ENCODE results near the gene CRHR1. TPM values are rescaled to one million over a fixed set of nuclear protein-coding genes. Genes with fewer than 3 reads are reported as not detected.
"Not testable (repeated sequence)": the region's sequence is repeated elsewhere in the genome, so short reads cannot be mapped to it uniquely, and the experiment has no call there.

Gene CRHR1
- 0.05 and 0.10 TPM in 2 replicates for total RNA-seq (2014; rRNA removed; shearing (Covaris generic))

DNA sequence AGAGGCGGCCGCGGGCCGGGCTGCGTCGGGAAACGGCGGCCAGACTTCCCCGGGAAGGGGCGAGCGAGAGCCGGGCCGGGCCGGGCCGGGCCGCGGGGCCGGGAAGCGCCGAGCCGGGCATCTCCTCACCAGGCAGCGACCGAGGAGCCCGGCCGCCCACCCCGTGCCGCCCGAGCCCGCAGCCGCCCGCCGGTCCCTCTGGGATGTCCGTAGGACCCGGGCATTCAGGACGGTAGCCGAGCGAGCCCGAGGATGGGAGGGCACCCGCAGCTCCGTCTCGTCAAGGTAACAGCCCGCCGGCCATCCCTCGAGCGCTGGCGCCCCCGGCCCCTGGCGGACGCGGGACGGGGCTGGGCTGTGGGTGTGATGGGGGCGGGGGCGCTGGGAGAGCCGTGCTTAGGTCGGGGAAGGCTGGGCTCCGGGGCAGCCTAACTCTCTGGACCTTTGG is at the start of gene CRHR1:
Gene CRHR1, plus strand, starts transcription at position 28 of the 448 bp plus-strand sequence. Its CDS starts 225 bp downstream, at position 253.
- no peak for DNase-seq (ENCODE audit: low spot score)

DNA sequence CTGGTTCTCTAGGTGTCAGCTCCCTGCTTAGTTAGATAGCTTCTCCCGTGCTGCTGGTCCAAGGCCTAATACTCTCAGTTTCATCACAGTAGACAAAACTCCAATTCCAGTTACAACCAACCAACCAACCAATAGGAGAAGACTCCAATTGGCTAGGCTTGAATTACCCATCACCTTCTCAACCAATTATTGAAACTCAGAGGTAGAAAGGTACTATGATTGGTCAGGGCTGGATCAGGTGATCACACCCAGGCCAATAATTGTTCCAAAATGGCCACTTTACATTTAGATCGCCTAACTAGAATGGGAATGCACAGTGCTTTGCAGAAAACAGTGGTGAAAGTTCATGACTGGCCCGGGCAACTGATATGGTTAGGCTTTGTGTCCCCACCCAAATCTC is 49.5 kb upstream of the CRHR1 start:
- no peak for DNase-seq (ENCODE audit: low spot score)

DNA sequence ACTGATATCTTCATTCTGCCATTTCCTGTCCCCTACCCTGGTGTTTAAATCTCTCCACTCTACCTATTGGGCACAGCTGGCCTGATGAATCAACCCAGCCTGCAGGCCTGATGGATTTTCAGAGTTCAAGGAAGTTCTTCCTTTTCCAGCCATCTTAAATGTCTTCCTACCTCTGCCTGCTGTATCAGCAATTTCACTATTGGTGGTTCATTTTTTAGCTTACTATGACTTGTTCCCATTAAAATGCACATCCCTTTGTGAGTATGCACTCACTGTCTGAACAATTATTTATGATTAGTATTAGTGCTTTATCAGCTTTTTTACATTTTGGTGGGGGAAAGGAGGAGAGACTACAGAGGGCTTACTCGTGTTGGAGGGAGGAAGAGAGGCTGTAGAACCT is 48.6 kb upstream of the CRHR1 start:
- DNase-seq (ENCODE audit: low spot score): no peak

DNA sequence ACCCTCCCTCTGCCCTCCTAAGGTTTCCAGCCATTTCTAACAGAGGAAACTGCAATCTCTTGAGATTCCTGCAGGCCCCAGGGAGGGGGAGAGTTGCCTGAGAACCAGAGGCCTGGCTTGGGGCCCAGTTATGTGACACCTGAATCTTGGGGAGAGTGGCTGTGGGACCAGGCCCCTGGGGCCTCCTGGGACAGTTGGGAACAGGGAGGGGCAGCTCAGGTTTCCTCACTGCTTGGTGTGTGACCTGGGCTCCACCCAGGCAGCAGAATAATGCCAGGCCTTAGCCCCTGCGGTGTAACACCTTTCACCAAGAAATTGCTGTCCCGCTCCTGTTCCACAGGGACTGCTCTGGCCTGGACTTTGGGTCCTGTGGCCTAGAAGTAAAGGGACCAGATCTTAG is 44.3 kb upstream of the CRHR1 start:
- no peak for DNase-seq (ENCODE audit: low spot score)

DNA sequence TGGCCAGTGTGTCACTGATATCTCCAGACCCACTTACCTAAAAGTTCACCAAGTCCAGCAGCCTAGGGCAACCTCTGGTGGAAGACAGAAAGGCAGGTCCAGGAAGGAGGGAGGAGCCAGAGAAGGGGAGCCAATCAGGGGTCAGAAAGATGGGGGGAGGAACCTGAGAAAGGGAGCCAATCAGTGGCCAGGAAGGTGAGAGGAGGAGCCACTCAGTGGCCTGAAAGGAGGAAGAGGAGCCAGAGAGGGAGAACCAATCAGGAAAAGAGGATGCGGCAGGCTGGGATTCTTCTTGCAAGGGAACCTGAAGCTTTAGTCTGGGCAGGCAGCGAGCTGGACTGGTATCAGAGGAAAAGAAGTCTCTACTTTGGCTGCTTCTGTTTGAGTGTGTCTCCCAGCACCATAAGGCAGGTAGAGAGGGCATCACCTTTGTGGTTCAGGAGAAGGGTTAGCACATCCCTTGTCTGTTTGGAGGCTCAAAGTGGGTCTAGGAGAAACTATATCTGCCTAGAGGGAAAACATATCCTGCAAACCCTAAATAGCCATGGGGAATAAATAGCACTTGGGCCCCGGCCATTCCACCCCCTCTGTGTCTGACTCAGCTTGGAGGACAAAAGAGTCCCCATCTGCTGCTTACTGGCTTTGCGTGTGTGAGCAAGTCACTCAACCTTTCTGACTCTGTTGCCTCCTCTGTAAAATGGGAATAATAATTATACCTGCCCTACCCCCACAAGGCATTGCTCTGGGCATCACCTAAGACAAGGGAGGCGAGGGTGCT is 43.4 kb upstream of the CRHR1 start:
- peak; percentile 77 for DNase-seq (ENCODE audit: low spot score)

DNA sequence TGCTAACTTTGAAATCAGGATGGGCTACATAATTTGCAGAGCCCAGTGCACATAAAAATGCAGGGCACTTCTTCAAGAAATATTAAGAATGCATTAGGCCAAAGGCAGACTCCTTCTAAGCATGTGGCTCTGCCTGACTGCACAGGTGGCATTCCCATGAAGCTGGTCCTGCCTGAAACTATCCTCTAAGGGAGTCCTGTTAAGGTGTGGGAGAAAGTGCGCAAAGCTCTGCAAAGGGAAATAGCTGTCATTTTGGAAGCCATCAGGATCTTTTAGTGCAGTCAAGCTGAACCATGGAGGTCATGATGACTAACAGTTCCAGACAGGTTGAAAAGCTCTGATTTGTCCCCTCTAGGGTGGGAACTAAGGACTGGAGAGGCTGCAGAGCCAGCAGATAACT is 41.9 kb upstream of the CRHR1 start:
- DNase-seq (ENCODE audit: low spot score): no peak

DNA sequence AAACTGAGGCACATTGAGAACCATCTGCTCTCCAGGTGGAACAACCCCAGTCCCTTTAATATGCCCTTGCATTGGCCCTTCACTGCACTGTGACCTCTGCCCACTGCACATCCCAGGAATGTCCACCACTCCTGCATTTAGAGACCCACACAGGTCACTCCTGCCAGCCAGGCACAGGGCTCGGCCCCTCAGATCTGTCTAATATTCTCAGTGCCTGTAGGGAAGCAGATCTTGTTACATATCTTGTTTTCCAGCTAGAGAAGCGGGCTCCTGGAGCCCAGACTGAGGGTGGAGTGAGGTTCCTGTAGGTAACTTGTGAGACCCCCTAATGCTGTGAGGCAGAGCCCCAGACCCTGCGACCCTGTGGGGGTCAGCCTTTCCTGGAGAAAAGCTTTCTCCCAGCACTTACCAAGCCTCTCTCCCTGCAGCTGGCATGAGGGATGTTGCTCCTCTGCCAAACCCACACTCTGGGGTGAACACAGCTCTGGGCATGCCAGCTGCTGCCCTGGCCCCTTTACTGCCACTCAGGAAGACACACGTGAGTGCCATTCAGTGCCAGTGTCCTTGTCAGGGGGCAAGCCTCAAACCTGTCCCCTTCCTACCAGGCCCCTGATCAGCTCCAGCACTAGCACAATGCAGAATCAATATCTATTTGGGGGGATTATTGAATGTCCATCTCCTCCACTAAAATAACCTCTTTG is 40.3 kb upstream of the CRHR1 start:
- DNase-seq (ENCODE audit: low spot score): no peak

DNA sequence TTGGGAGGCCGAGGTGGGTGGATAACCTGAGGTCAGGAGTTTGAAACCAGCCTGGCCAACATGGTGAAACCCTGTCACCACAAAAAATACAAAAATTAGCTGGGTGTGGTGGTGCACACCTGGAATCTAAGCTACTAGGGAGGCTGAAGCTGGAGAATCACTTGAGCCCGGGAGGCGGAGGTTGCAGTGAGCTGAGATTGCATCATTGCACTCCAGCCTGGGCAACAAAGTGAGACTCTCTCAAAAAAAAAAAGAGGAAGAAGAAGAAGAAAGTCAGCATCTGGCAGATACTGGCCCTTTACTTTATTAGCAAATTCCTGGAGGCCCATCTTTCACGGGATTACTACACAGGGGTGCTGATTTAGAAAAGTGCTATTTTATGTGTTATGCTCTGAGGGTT is 39.3 kb upstream of the CRHR1 start:
- not testable (repeated sequence) for DNase-seq (ENCODE audit: low spot score)

DNA sequence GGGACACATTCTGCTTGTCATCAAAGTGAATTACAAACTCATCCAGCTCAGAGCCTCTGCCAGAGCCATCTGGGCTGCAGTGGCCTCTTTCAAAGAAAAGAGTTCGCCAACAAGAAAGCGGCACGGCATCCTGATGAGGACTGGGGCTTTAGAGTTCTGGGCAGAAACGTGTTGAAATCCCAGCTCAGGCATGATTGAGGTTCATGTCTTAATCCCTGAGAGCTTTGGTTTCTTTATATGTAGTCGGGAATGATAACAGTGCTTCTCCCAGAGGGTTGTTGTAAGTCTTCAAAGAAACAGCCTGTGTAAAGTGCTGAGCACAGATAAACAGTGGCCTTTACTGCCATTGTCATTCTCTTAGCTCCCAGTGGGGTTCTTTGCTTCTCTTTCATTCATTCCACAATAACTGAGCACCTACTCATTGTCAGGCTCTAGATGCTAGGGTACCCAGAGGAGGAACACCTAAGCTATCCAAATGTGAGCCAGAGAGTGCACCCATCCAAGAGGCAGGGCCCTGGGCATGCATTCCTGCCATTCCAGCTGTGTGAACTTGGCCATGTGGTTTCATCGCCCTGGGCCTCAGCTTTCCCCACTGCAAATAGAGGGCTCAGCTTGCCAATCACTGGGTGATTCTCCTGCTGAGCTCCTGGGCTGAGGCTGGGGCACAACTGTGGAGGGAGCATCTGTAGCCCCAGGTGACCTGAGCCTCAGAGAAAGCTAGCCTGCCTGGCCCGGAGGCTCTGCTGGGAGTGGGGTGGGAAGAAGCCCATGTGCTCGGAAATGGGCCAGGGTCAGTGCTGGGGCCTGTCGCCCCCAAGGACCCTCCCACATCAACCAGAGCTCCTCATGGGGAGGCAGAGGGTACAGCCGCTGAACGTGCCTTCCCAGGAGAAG is 38.3 kb upstream of the CRHR1 start:
- no peak for DNase-seq (ENCODE audit: low spot score)

DNA sequence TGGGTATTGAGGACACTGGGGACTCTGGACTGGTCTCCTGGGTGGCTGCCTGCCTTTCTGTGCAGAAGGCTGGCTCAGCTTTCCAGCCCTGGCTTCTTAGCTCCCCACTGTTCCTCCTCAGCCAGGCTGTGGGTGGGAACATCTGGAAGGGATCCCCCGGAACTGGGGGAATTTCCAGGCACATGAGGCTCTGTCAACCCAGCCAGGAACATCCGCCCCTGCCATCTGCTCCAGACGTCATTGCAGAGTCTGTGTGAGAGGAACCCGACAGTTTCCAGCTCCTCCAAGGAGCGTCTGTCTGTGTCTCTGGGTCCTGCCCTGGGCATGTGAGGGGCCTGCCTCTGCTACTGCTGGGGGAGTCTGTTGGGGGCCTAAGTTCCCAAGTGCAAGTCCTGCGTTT is 36.2 kb upstream of the CRHR1 start:
- DNase-seq (ENCODE audit: low spot score): no peak

DNA sequence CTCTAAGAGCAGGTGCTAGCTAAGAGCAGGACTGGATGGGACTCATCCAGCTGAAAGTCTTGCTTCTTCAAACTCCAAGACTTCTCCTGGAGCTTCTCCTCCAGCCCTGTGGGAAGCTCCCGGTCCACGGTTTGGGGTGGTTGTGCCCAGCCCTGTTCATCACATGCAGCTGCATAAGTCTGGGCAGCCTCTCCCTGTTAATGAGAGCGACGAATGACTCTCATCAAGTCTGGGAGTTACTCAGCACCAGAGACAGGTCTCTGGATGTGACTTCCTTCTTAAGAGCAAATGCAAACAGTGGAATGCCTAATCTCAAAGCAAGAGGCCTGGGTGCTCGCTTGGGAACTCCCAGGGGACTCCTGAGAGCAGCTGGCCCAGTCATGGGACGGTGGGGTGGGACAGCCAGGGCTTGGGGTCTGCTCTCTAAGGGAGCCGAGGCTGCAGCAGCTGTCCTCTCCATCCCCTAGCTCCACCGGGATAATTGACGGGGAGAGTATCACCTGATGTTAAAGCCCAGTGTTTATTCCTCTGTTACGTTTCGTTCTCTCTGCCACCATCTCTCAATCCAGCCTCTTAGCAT is 35.3 kb upstream of the CRHR1 start:
- DNase-seq (ENCODE audit: low spot score): no peak

DNA sequence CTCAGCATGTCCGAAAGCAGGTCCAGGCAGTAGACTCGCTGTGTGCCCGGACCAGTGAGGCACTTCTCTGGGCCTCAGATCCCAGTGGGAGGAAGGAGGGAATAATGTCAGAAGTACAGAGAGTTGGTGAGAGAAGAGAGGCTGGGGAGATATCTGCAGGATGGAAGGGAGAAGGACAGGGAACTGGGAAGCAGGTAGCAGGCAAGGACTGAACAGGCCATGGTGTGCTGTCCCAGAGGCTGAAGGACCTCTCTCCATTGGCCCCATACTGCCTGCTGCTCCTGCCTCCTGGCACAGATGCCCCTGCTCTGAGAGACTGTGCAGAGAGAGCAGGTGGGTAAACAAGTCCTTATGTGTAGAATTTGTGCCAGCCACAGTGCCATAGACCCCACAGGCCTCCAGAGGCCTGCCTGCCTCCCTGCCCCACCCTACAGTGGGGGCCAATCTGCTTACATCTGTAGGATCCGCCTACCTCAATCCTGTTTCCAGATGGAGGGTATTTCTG is 34.2 kb upstream of the CRHR1 start:
- DNase-seq (ENCODE audit: low spot score): no peak

DNA sequence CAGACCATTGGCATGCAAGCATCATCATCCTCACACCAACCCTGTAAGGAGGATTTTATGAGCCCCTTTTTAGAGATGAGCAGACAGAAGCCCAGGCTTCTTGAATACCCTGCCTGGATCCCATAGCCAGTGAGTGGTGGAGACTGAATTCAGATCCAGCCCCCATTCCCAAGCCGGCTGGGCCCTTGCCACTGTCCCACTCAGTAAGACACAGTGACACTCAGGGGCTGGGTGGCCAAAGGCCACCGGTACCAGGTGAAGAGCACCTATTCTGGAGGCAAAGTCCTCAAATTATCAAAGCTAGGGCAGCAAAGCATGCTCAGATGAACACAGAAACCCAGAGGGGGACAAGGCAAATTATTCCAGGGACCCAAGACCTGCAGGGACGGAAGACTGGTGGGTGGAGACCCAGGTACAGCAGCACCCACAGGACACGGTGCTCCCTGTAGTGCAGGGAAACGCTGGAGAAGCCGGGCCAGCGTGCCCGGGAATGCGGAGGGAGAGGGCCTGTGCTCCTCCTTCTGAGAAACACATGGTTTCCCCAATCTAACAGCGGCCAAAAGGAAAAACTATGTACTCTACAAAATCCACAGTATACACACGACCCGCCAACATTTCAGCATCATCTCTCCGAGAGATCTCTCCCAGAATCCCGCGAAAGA is 33.2 kb upstream of the CRHR1 start:
- DNase-seq (ENCODE audit: low spot score): no peak

DNA sequence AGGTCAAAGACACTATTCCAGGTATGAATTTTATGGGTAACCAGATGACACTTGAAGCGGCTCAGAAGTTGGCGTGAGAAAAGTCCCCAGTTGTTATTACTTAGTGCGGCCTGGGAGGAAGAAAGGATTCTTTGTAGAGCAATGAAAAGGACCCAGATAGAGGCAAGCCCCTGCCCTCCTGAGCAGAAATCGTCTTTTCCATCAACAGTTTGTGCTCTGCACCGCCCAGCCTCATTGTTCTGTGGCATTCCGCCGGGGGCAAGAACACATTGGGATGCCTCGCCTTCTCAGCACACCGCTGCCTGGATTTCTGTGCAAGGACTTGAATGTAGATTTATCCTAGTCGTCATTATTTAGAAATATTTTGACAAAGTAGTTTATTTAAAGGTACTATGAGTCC is 32.7 kb upstream of the CRHR1 start:
- DNase-seq (ENCODE audit: low spot score): no peak

DNA sequence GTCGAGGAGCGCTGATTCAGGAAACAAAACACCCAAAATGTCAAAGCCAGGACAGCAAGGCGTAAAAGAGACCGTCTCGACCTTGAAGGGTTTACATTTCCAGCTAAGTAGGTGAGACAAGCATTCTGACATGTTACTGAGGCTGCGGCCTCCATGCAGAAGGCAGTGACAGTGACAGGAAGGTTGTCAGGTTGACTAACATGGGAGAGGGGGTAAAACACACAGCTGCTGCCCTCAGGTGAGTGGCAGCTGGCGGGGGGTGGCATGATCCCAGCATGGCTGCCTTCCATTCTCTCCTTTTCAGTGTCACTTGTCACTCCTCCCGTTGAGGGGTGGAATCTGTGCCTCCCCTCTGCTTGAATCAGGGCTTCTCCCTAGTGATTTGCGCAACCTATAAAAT is 31.9 kb upstream of the CRHR1 start:
- DNase-seq (ENCODE audit: low spot score): no peak

DNA sequence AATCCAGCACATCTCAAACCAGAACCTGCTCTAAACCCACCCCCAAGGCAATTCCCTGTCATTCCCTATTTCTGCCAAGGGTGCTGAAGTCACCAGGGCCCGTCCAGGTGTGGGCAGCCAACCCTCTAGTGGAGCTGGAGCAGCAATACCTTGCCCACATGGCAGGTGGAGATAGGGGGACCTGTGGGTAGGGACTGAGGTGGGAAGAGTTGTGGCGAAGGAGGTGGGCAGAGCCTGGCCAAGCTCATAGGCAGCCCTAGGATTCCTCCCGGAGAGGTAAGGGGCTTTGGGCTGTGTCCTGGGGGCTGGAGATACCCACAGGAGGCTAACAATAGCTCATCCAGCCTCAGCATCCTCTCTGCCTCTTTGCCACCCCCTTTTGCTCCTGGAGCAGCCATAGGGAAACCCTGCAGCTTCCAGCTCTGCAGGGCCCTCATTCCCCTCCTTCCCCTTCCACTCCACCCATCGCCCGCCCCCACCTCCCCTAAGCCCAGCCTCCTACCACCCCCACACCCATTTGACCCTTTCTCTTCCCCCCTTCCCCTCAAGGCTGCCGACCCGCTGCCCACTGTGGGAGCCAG is 30.4 kb upstream of the CRHR1 start:
- DNase-seq (ENCODE audit: low spot score): no peak

DNA sequence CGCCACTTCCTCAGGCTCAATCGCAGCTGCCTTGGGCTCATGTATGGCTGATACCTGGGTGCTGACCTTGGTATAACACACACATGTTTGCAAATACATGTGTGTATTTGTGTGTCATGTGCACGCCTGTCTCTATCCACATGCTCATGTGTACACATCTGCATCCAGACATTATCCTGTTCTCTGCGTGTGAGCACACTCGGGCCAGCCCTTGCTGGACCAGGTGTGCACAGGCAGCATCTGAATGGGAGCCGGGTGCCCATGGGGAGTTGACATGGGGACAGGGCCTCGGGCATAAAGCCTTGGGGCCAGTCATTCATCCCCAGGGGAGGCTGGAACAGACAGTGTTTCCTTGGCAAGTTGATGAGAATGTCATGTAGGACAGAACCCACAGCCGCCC is 29.1 kb upstream of the CRHR1 start:
- no peak for DNase-seq (ENCODE audit: low spot score)

DNA sequence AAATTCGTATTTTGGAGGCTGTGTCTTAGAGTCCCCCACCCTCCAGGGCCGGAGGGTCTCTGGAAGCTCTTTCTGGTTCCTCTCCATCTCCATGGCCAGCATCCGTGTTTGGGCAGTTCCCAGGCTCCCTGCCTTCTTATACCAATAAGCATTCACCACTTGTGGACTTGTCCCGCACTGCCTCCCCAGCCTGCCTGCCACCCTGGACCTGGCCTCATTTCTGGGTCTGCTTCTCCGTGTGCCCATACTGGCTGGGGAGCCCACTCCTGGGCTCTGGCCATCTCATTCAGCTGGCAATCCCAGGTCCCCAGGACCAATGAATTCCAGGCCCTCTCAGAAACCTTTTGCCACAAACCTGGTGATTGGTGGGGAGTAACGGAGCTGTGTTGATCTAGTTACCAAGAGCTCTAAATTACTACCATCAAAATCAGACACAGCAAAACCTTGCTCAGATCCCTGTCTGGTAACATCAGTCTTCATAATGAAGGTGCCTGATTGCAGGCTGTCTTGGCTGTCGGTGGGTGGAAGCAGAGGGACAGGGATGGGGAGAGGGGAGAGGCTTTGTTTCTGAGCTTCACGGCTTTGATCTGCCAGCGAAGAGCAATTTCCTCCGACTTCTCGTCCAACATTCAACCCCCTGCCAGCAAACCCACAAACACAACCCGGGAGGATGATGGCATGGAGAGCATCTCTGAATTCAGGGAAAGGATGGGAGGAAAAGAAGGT is 27.7 kb upstream of the CRHR1 start:
- DNase-seq (ENCODE audit: low spot score): no peak

DNA sequence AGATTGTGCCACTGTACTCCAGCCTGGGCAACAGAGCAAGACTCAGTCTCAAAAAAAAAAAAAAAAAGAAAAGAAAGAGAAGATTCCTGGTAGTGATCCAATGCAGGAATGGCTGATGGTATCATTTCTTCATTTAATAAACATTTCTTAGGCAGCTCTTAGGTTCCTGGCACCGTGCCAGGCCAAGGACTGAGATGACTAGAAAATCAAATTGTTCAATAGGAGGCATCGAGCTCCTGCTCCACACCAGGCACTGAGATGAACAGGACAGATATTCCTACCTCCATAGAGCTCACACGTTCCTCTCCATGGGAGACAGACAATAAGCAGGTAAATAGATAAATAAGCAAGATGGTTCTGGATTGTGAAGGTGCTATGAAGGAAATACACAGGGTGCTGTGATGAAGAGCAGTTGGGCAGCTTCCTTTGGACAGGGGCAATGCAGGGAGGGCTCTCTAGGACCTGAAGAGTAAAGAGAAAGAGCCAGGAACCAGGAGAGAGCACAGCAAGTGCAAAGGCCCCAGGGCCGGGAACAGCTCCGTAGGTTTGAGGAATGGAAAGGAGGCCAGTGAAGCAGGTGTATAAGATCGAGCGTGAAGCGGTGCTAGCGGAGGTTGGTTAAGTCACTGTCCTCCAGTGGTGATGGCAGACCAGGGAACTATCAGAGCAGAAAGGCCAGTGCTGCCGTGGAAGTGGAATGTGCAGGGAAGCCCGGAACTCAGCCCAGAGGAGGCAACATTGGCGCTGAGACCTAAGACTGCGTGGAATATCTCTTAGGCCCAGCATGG is 26.5 kb upstream of the CRHR1 start:
- DNase-seq (ENCODE audit: low spot score): no peak

All from A172 (cell line).